WI38 (cell line): ENCODE measurements around the gene PTMS.

ENCODE experiments used
- H3K4me3 ChIP-seq: 2 replicates; pipeline ENCODE4 v1.5.1; 2011; ENCODE audit warnings: low read depth, mild to moderate bottlenecking, control low read depth, low read length
- CTCF ChIP-seq: IDR thresholded peaks from 2 replicates; pipeline ENCODE4 v1.5.1; 2012; ENCODE audit warnings: low read depth, mild to moderate bottlenecking, control low read depth, low read length

The PTMS gene

GRCh38 chr12:6768990-6769389 lies 2.8 kb downstream of the PTMS start:
- peak overlapping the region; percentile 94 for H3K4me3 ChIP-seq
- TF ChIP-seq CTCF, result no peak

- no peak for TF ChIP-seq CTCF
- H3K4me3 ChIP-seq, result no peak overlapping the region
Measured at GRCh38 chr12:6769666-6770065, 3.5 kb downstream of the PTMS start.

- no peak overlapping the region for H3K4me3 ChIP-seq
- no peak for TF ChIP-seq CTCF
Measured at GRCh38 chr12:6770094-6770493, 3.9 kb downstream of the PTMS start.

GRCh38 chr12:6770600-6770999 lies 4.4 kb downstream of the PTMS start:
- H3K4me3 ChIP-seq, result no peak overlapping the region
- no peak for TF ChIP-seq CTCF

- TF ChIP-seq CTCF, result no peak
- H3K4me3 ChIP-seq, result no peak overlapping the region
Measured at GRCh38 chr12:6771091-6771495, 4.9 kb downstream of the PTMS start.

- no peak for TF ChIP-seq CTCF
Measured at GRCh38 chr12:6771509-6772330, 5.6 kb downstream of the PTMS start.

GRCh38 chr12:6772331-6772695 lies 6.2 kb downstream of the PTMS start, which contains the start of gene LAG3:
LAG3 (plus strand) TSS chr12:6772520; CDS start chr12:6772853, 333 bp downstream.
- H3K4me3 ChIP-seq, result no peak within 1 kb of the TSS
- no peak for TF ChIP-seq CTCF

More at GRCh38 chr12:6771509-6772330, 5.6 kb downstream of the PTMS start:
- H3K4me3 ChIP-seq, result no peak overlapping the region
